ENCODE results near the gene RINL. TPM values are rescaled to one million over a fixed set of nuclear protein-coding genes. Genes with fewer than 3 reads are reported as not detected.
A peak's percentile ranks its signal among the peaks of the same experiment; 100 is the strongest.

RINL gene
- polyA plus RNA-seq, 1 donor from 2014 or later, result 0.77 TPM

DNA sequence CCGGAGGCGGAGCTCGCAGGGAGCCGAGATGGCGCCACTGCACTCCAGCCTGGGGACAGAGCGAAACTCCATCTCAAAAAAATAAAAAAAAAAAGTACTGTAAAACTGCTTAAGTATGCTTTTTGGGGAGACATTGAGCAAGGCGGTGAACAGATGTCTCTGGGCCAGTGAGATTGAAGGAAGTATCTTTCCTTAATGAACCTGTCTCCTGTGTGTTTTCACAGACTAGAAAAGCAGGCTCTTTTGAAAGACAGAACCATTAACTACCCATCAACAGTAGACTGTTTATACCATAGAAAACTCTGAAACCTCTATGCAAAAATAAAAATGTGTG lies 45.0 kb downstream of the RINL start:
- no peak overlapping the region for H2AFZ ChIP-seq (ENCODE audit: low read depth, low read length)
- H3K4me3 ChIP-seq (ENCODE audit: low read length), result no peak overlapping the region
- H3K36me3 ChIP-seq (ENCODE audit: insufficient read depth, low read length), result no peaks in the 10 kb centered on the region
- no peaks in the 10 kb centered on the region for H3K9me2 ChIP-seq (ENCODE audit: insufficient read depth, low read length)
- H3K79me2 ChIP-seq (replicated peaks; ENCODE audit: insufficient read depth, low read length), result peaks cover 8% of the 10 kb centered on the region
- H3K9me3 ChIP-seq (ENCODE audit: low read length), result no peaks in the 10 kb centered on the region
- H3K27me3 ChIP-seq (ENCODE audit: insufficient read depth, low read depth, low read length), result no peaks in the 10 kb centered on the region
- TF ChIP-seq, protein P1, sequence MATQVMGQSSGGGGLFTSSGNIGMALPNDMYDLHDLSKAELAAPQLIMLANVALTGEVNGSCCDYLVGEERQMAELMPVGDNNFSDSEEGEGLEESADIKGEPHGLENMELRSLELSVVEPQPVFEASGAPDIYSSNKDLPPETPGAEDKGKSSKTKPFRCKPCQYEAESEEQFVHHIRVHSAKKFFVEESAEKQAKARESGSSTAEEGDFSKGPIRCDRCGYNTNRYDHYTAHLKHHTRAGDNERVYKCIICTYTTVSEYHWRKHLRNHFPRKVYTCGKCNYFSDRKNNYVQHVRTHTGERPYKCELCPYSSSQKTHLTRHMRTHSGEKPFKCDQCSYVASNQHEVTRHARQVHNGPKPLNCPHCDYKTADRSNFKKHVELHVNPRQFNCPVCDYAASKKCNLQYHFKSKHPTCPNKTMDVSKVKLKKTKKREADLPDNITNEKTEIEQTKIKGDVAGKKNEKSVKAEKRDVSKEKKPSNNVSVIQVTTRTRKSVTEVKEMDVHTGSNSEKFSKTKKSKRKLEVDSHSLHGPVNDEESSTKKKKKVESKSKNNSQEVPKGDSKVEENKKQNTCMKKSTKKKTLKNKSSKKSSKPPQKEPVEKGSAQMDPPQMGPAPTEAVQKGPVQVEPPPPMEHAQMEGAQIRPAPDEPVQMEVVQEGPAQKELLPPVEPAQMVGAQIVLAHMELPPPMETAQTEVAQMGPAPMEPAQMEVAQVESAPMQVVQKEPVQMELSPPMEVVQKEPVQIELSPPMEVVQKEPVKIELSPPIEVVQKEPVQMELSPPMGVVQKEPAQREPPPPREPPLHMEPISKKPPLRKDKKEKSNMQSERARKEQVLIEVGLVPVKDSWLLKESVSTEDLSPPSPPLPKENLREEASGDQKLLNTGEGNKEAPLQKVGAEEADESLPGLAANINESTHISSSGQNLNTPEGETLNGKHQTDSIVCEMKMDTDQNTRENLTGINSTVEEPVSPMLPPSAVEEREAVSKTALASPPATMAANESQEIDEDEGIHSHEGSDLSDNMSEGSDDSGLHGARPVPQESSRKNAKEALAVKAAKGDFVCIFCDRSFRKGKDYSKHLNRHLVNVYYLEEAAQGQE (IDR thresholded peaks at IDR 0.05; ENCODE audit: borderline replicate concordance), result no peak
- TF ChIP-seq EZH2 (IDR thresholded peaks at IDR 0.05; ENCODE audit: borderline replicate concordance, insufficient read depth, low read length, poor library complexity, severe bottlenecking), result no peak
- TF ChIP-seq POLR2AphosphoS5 (IDR thresholded peaks at IDR 0.05), result no peak
- no peak for TF ChIP-seq CTCF (IDR thresholded peaks at IDR 0.05; ENCODE audit: poor library complexity, severe bottlenecking)
- no peak for TF ChIP-seq EP300 (conservative IDR thresholded peaks at IDR 0.05; ENCODE audit: poor library complexity, severe bottlenecking)
- TF ChIP-seq TAF1 (IDR thresholded peaks at IDR 0.05; ENCODE audit: low read depth), result no peak
- TF ChIP-seq RAD21 (conservative IDR thresholded peaks at IDR 0.05), result no peak
- no peak for TF ChIP-seq MXI1 (conservative IDR thresholded peaks at IDR 0.05; ENCODE audit: poor library complexity, severe bottlenecking)
- TF ChIP-seq SMC3 (conservative IDR thresholded peaks at IDR 0.05; ENCODE audit: poor library complexity), result no peak
- H3K27ac ChIP-seq (ENCODE audit: low read length), result no peak overlapping the region
- no peak overlapping the region for H3K9ac ChIP-seq (ENCODE audit: low read length)
- no peaks in the 10 kb centered on the region for H3F3A ChIP-seq (ENCODE audit: insufficient read depth, low read length, poor library complexity, severe bottlenecking)
- H4K20me1 ChIP-seq (ENCODE audit: insufficient read depth), result no peaks in the 10 kb centered on the region
- H3K4me2 ChIP-seq (ENCODE audit: low read length), result no peak overlapping the region

GRCh38 chr19:38831142-38831605 lies 46.9 kb downstream of the RINL start:
- Histone ChIP-seq H3K79me2 (replicated peaks; ENCODE audit: insufficient read depth, low read length) (peaks cover 8% of the 10 kb centered on the region), H2AFZ (ENCODE audit: low read depth, low read length) (peak overlapping the region; percentile 81), H3K9me3 (ENCODE audit: low read length) (no peaks in the 10 kb centered on the region), H3F3A (ENCODE audit: insufficient read depth, low read length, poor library complexity, severe bottlenecking) (no peaks in the 10 kb centered on the region), H3K4me2 (ENCODE audit: low read length) (peak overlapping the region; percentile 52), H3K36me3 (ENCODE audit: insufficient read depth, low read length) (no peaks in the 10 kb centered on the region), H3K27me3 (ENCODE audit: insufficient read depth, low read depth, low read length) (no peaks in the 10 kb centered on the region), H3K4me3 (ENCODE audit: low read length) (peak overlapping the region; percentile 84), H4K20me1 (ENCODE audit: insufficient read depth) (no peaks in the 10 kb centered on the region), H3K9ac (ENCODE audit: low read length) (peak overlapping the region; percentile 81), H3K27ac (ENCODE audit: low read length) (peak overlapping the region; percentile 72), H3K9me2 (ENCODE audit: insufficient read depth, low read length) (no peaks in the 10 kb centered on the region)
- no peak for TF ChIP-seq POLR2AphosphoS5 (IDR thresholded peaks at IDR 0.05)
- TF ChIP-seq EZH2 (IDR thresholded peaks at IDR 0.05; ENCODE audit: borderline replicate concordance, insufficient read depth, low read length, poor library complexity, severe bottlenecking), result no peak
- no peak for TF ChIP-seq SMC3 (conservative IDR thresholded peaks at IDR 0.05; ENCODE audit: poor library complexity)
- no peak for TF ChIP-seq MXI1 (conservative IDR thresholded peaks at IDR 0.05; ENCODE audit: poor library complexity, severe bottlenecking)
- TF ChIP-seq, protein P1 (IDR thresholded peaks at IDR 0.05; ENCODE audit: borderline replicate concordance), result no peak
- TF ChIP-seq TAF1 (IDR thresholded peaks at IDR 0.05; ENCODE audit: low read depth), result no peak
- no peak for TF ChIP-seq CTCF (IDR thresholded peaks at IDR 0.05; ENCODE audit: poor library complexity, severe bottlenecking)
- TF ChIP-seq EP300 (conservative IDR thresholded peaks at IDR 0.05; ENCODE audit: poor library complexity, severe bottlenecking), result no peak
- no peak for TF ChIP-seq RAD21 (conservative IDR thresholded peaks at IDR 0.05)

All from neural cell (in vitro differentiated cells).